Suprapubic skin (tissue), 4 donors: ENCODE results near the gene GLYATL3. TPM values are rescaled to one million over a fixed set of nuclear protein-coding genes. Genes with fewer than 3 reads are reported as not detected.
"Not testable (repeated sequence)": the region's sequence is repeated elsewhere in the genome, so short reads cannot be mapped to it uniquely, and the experiment has no call there.

ENCODE experiments used
- DNase-seq, 2 donors: peaks; one replicate each; pipeline ENCODE4 v3.0.0-alpha.2; 2019; ENCODE audit warnings: low spot score in 2 of 2
- H3K27ac ChIP-seq: fragments of 200-600 bp; sonication (generic); one replicate; pipeline ENCODE4 v1.5.1; 2019
- H3K27me3 ChIP-seq: fragments of 200-600 bp; sonication (generic); one replicate; pipeline ENCODE4 v1.5.1; 2019
- H3K36me3 ChIP-seq: fragments of 200-600 bp; sonication (generic); one replicate; pipeline ENCODE4 v1.5.1; 2019
- H3K4me1 ChIP-seq: fragments of 200-600 bp; sonication (generic); one replicate; pipeline ENCODE4 v1.5.1; 2019
- H3K4me3 ChIP-seq: fragments of 200-600 bp; sonication (generic); one replicate; pipeline ENCODE4 v1.5.1; 2019; ENCODE audit warnings: mild to moderate bottlenecking
- H3K9me3 ChIP-seq: fragments of 200-600 bp; sonication (generic); one replicate; pipeline ENCODE4 v1.5.1; 2019
- EP300 ChIP-seq: sonication (generic); formaldehyde crosslinking; IDR thresholded peaks from one replicate; pipeline ENCODE4 v1.6.1; 2017; ENCODE audit warnings: antibody characterized with exemption
- POLR2A ChIP-seq, 2 donors: fragments of 450-650 bp; IDR thresholded peaks; one replicate each; pipeline ENCODE4 v1.6.1; 2017; ENCODE audit warnings: antibody characterized with exemption in 2 of 2, mild to moderate bottlenecking in 2 of 2, moderate library complexity in 2 of 2
- POLR2AphosphoS5 ChIP-seq, 3 donors: sonication (generic); formaldehyde crosslinking; IDR thresholded peaks; one replicate each; pipeline ENCODE4 v1.6.1; 2017; ENCODE audit warnings: antibody characterized with exemption in 3 of 3
- WGBS: methylation state at CpG from one replicate; pipeline ENCODE4 v1.1.5; 2018; 5-methylcytosine and 5-hydroxymethylcytosine counted together
- total RNA-seq, 4 donors: library from RNA; depleted of rRNA; stranded (reverse); fragments of >200 nt; gene quantifications; one replicate each; pipeline ENCODE4 v1.1.0, GENCODE V29; 2016
- TF ChIP-seq, protein P1 (sequence below), 2 donors: fragments of 200-600 bp in 1 of 2; fragments of 450-650 bp in 1 of 2; sonication (generic) in 1 of 2; IDR thresholded peaks; one replicate each; pipeline ENCODE4 v1.5.1; 2016 to 2019; ENCODE audit warnings: antibody characterized with exemption in 2 of 2, mild to moderate bottlenecking in 1 of 2, moderate library complexity in 1 of 2

GLYATL3 gene
- total RNA-seq, 4 donors from 2014 or later: not detected

DNA sequence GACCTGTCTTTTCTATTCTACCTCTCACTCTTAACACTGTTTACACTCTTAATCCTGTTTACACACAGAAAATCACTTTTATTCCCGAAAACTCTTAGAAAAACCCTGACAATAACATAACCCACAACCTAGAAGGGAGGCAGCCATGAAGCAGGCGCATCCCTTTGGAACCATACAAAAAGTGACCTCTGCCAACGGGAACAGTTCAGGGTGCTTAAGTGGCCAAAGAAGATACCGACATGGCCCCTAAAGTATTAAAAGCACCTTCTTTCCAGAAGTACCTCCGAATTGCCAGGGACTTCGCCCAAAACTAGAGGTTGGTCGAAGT is 37.2 kb upstream of the GLYATL3 start:
- peak overlapping the region; percentile 88 for H3K27ac ChIP-seq
- DNase-seq: no peak
- WGBS: 4% methylated on average over 7 of the region's 7 CpGs

DNA sequence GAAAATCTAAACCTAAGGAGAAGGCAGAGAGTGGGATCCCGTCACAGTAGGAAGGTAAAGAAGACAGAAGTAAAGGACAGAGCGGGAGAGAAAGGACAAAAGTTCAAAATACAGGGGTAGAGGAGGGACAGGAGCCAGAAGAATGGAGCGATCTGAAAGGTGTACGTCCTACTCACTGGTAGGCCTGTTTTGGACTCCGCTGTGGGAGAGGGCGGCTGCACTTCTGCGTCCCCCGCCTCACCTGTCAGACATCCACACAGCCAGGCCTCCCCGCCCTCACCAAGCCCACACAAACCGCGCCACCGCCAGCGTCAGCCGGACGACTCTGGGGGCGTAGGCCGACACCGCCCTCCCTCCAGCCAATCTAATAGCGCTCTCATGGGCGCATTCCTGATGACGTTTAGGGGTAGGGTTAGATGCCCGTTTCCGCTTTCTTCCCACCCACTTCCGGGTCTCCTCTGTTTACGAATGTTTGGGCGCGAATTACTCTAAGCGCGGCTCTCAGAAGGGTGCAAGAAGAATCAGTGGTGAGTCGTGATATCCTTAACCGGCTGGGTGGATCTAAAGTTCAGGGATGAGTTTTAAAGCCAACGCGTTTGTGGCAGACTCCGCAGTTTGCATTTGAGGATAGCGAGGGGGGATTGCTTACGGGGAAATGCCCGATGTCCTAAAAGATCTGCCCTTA is 36.7 kb upstream of the GLYATL3 start, which contains the start of the genes CENPQ and MMUT:
Gene CENPQ (plus strand): TSS at position 444 of the 685 bp plus-strand sequence. CDS start 6,807 bp downstream, outside the sequence.
Gene MMUT (minus strand): TSS at position 327 of the 685 bp plus-strand sequence. CDS start 3,787 bp downstream, outside the sequence.
- Histone ChIP-seq H3K27me3 (no peaks in the 10 kb centered on the region), H3K27ac (peak within 1 kb of the TSS; percentile 88), H3K9me3 (no peaks in the 10 kb centered on the region), H3K36me3 (peaks cover 7% of the 10 kb centered on the region), H3K4me1 (peaks cover 38% of the 10 kb centered on the region), H3K4me3 (peak within 1 kb of the TSS; percentile 77)
- 1% methylated on average over 34 of the region's 37 CpGs for WGBS
- DNase-seq: peak; percentile 95 to 96
- TF ChIP-seq POLR2A (IDR thresholded peaks at IDR 0.05): peak in 1 of 2 donors; percentile 50
- TF ChIP-seq, protein P1, sequence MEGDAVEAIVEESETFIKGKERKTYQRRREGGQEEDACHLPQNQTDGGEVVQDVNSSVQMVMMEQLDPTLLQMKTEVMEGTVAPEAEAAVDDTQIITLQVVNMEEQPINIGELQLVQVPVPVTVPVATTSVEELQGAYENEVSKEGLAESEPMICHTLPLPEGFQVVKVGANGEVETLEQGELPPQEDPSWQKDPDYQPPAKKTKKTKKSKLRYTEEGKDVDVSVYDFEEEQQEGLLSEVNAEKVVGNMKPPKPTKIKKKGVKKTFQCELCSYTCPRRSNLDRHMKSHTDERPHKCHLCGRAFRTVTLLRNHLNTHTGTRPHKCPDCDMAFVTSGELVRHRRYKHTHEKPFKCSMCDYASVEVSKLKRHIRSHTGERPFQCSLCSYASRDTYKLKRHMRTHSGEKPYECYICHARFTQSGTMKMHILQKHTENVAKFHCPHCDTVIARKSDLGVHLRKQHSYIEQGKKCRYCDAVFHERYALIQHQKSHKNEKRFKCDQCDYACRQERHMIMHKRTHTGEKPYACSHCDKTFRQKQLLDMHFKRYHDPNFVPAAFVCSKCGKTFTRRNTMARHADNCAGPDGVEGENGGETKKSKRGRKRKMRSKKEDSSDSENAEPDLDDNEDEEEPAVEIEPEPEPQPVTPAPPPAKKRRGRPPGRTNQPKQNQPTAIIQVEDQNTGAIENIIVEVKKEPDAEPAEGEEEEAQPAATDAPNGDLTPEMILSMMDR (IDR thresholded peaks at IDR 0.05): no peak
- TF ChIP-seq POLR2AphosphoS5 (IDR thresholded peaks at IDR 0.05): peak in 2 of 3 donors; percentile 73 to 95
- peak; percentile 31 for TF ChIP-seq EP300

More for the DNA sequence above, 37.2 kb upstream of the GLYATL3 start:
- Histone ChIP-seq H3K4me1 (peaks cover 38% of the 10 kb centered on the region), H3K9me3 (no peaks in the 10 kb centered on the region), H3K36me3 (peaks cover 12% of the 10 kb centered on the region), H3K27me3 (no peaks in the 10 kb centered on the region), H3K4me3 (peak overlapping the region; percentile 77)
- TF ChIP-seq POLR2A (IDR thresholded peaks at IDR 0.05): no peak
- TF ChIP-seq EP300: no peak
- TF ChIP-seq, protein P1 (IDR thresholded peaks at IDR 0.05): no peak
- no peak for TF ChIP-seq POLR2AphosphoS5 (IDR thresholded peaks at IDR 0.05)

DNA sequence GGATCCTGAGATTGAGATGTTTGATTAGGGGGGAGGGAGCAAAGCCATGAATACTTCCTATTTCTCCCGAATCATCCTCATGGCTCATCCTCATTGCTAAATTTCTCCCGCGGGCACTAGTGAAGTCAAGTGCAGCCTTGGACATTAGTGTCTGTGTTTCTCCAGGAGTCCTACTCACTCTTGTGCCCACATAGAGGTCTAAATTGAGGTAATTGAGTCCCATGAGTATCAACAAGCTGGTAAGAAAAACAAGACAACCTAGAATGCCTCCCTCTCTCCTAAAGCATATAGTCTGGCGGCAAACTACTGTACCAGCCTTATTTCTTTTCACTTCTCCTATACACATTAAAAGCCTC is 36.1 kb upstream of the GLYATL3 start:
- DNase-seq: no peak
- no peaks in the 10 kb centered on the region for H3K9me3 ChIP-seq
- H3K27ac ChIP-seq: peak overlapping the region; percentile 88
- TF ChIP-seq EP300 (no peak), POLR2A (IDR thresholded peaks at IDR 0.05) (no peak), POLR2AphosphoS5 (IDR thresholded peaks at IDR 0.05) (no peak)
- TF ChIP-seq, protein P1 (IDR thresholded peaks at IDR 0.05): no peak
- H3K27me3 ChIP-seq: no peaks in the 10 kb centered on the region
- 0% methylated on average over 4 of the region's 4 CpGs for WGBS
- H3K4me3 ChIP-seq: peak overlapping the region; percentile 77
- peaks cover 6% of the 10 kb centered on the region for H3K36me3 ChIP-seq
- H3K4me1 ChIP-seq: peaks cover 38% of the 10 kb centered on the region

DNA sequence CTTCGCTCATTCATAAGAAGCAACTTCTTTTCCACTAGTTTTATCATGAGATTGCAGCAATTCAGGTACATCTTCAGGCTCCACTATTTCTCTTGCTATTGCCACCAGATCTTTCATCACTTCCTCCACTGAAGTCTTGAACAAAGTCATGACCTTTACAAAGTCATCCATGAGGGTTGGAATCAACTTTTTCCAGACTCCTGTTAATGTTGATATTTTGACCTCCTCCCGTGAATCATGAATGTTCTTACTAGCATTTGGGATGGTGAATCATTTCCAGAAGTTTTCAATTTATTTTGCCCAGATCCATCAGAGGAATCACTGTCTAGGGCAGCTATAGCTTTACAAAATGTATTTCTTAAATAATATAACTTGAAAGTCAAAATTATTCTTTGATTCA is 35.0 kb upstream of the GLYATL3 start:
- Histone ChIP-seq H3K27me3 (no peaks in the 10 kb centered on the region), H3K27ac (no peak overlapping the region), H3K4me1 (peaks cover 35% of the 10 kb centered on the region), H3K4me3 (no peak overlapping the region), H3K9me3 (no peaks in the 10 kb centered on the region), H3K36me3 (no peaks in the 10 kb centered on the region)
- TF ChIP-seq, protein P1 (IDR thresholded peaks at IDR 0.05): no peak
- no peak for TF ChIP-seq POLR2A (IDR thresholded peaks at IDR 0.05)
- TF ChIP-seq POLR2AphosphoS5 (IDR thresholded peaks at IDR 0.05): no peak
- no peak for TF ChIP-seq EP300
- 92% methylated on average over 2 of the region's 2 CpGs for WGBS
- no peak for DNase-seq

DNA sequence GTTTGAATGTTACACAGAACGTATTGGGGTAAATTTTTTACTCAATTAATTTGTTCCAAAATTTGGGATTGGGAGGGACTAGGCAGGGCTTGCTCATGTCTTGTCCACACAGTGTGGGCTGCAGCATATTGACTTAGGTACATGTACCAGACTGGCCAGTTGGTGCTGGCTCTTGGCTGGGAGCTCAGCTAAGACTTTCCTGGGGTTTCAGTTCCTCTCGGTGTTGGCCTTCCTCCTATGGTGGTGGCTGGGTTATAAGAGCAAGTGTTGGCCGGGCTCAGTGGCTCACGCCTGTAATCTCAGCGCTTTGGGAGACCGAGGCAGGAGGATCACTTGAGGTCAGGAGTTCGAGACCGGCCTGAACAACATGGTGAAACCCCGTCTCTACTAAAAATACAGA is 31.7 kb upstream of the GLYATL3 start:
- Histone ChIP-seq H3K4me3 (no peak overlapping the region), H3K4me1 (peaks cover 9% of the 10 kb centered on the region), H3K36me3 (peaks cover 4% of the 10 kb centered on the region), H3K27ac (no peak overlapping the region), H3K9me3 (no peaks in the 10 kb centered on the region), H3K27me3 (no peaks in the 10 kb centered on the region)
- TF ChIP-seq EP300 (no peak), POLR2A (IDR thresholded peaks at IDR 0.05) (no peak), POLR2AphosphoS5 (IDR thresholded peaks at IDR 0.05) (no peak)
- TF ChIP-seq, protein P1 (IDR thresholded peaks at IDR 0.05): no peak
- WGBS: 97% methylated on average over 9 of the region's 9 CpGs
- no peak for DNase-seq

DNA sequence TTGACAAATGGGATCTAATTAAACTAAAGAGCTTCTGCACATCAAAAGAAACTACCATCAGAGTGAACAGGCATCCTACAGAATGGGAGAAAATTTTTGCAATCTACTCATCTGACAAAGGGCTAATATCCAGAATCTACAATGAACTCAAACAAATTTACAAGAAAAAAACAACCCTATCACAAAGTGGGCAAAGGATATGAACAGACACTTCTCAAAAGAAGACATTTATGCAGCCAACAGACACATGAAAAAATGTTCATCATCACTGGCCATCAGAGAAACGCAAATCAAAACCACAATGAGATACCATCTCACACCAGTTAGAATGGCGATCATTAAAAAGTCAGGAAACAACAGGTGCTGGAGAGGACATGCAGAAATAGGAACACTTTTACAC is 23.2 kb upstream of the GLYATL3 start:
- not testable (repeated sequence) for DNase-seq, H3K4me3 ChIP-seq, H3K4me1 ChIP-seq, H3K27me3 ChIP-seq, H3K9me3 ChIP-seq, H3K27ac ChIP-seq
- 96% methylated on average over 2 of the region's 2 CpGs for WGBS
- peaks cover 18% of the 10 kb centered on the region for H3K36me3 ChIP-seq
